GM13976 (cell line): ENCODE data around the gene ARHGEF16.

ENCODE experiments used
- DNase-seq: peaks from one replicate; pipeline ENCODE4 v3.0.0; 2012; ENCODE audit warnings: low spot score
- in situ Hi-C: fragments of 300-500 bp; cut with MboI; formaldehyde crosslinking; loops from one replicate; pipeline ENCODE4 v1.12.0; 2022; ENCODE audit warnings: low sequenced_read_pairs, mixed read lengths, inconsistent platforms; ENCODE audit not compliant: unreplicated experiment
- TF ChIP-seq, protein P1 (sequence below): IDR thresholded peaks from 2 replicates; pipeline ENCODE4 v1.5.1; 2012; ENCODE audit warnings: borderline replicate concordance, mild to moderate bottlenecking; ENCODE audit not compliant: insufficient read depth; ENCODE audit errors: extremely low read depth, missing control alignments, control extremely low read depth

ARHGEF16 gene

DNA sequence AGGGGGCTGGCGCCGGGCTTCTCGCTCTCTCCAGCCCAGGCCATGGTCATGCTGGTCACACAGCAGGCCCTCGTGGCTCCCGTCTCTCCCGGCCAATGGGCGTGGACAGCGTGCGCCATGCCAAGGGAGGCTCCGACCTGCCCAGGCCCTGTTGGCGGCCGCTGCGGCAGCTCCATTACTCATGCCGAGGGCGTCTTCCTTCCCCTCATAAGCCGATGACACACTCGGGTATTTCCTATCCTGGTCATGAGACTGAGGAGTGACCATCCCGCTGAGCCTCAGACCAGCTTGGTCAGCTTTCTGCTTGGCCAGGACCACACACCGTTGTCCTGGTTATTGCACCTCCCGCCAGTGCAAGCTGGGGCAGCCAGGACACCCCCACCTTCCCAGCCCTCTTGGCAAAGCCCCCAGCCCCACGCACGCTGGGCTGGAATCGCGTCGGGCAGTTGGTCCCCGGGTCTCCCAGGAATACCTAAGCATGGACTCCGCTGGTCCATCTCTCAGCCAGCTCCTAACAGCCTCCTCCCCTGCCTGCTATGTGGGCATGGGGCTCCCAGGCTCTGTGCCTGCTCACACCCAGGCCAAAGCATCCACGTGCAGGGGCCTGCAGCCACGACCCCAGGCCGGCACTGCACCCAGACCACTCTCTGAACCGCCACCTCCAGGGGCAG, 49.8 kb downstream of the ARHGEF16 start:
- DNase-seq = no peak
- TF ChIP-seq, protein P1, sequence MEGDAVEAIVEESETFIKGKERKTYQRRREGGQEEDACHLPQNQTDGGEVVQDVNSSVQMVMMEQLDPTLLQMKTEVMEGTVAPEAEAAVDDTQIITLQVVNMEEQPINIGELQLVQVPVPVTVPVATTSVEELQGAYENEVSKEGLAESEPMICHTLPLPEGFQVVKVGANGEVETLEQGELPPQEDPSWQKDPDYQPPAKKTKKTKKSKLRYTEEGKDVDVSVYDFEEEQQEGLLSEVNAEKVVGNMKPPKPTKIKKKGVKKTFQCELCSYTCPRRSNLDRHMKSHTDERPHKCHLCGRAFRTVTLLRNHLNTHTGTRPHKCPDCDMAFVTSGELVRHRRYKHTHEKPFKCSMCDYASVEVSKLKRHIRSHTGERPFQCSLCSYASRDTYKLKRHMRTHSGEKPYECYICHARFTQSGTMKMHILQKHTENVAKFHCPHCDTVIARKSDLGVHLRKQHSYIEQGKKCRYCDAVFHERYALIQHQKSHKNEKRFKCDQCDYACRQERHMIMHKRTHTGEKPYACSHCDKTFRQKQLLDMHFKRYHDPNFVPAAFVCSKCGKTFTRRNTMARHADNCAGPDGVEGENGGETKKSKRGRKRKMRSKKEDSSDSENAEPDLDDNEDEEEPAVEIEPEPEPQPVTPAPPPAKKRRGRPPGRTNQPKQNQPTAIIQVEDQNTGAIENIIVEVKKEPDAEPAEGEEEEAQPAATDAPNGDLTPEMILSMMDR = no peak

GRCh38 chr1:3504822-3505153, 50.3 kb downstream of the ARHGEF16 start:
- TF ChIP-seq, protein P1 = no peak
- in situ Hi-C loops = no loop called here

More for the DNA sequence above, 49.8 kb downstream of the ARHGEF16 start:
- in situ Hi-C loops = no loop called here

DNA sequence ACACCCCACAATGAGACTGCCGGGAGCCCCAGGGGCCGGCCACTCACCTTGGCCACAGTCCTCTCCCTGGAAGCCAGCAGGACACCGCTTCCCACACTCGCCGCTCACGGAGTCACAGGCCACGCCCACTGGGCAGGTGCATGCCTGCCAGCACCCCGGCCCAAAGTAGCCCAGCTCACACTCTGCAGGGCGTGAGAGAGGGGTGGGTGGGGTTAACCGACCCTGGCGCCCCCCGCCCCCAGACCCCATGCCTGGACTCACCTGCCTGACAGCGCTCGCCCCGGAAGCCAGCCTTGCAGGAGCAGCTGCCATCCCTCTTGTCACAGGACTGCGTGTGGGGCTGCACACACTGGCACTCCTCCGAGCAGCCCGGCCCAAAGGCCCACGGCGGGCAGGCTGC, 50.7 kb downstream of the ARHGEF16 start:
- no peak for DNase-seq
- in situ Hi-C loops = no loop called here
- TF ChIP-seq, protein P1 = no peak

More at GRCh38 chr1:3504822-3505153, 50.3 kb downstream of the ARHGEF16 start:
- DNase-seq = no peak

- TF ChIP-seq, protein P1 = no peak
- no peak for DNase-seq
- in situ Hi-C loops = no loop called here
Measured at GRCh38 chr1:3506041-3506440, 51.6 kb downstream of the ARHGEF16 start.

- no peak for DNase-seq
- TF ChIP-seq, protein P1 = no peak
- in situ Hi-C loops = no loop called here
Measured at GRCh38 chr1:3506943-3507342, 52.5 kb downstream of the ARHGEF16 start.

DNA sequence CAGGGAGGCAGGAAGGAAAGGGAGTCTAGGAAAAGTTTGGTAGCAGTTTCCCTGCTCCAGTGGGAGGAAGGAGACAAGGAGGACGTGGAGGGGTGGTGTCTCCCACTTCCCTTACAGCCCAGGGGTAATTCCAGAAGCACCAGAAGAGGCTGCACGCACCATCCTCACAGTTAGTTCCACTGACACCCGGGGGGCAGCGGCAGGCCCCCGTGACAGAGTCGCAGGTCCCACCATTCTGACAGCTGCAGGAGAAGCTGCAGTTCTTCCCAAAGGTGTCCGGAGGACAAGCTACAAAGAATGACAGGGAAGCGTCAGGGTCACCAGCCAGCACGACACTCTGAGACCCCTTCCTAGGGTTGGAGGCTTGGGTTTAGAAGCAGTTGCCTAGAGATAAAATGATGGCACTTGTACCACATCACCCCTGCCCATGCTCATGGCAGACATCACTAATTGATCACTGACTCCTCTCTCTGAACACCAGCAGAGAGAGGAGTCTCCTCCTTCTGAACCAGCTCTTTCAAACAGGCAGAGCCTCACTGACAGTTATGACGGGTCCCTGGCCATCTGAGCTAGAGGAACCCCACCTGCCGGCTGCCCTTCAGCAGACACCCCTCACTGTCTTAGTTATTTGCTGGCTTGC, 53.3 kb downstream of the ARHGEF16 start:
- TF ChIP-seq, protein P1 = no peak
- in situ Hi-C loops = no loop called here
- no peak for DNase-seq
